Measurements from ENCODE around the gene MECR.

Gene MECR

DNA sequence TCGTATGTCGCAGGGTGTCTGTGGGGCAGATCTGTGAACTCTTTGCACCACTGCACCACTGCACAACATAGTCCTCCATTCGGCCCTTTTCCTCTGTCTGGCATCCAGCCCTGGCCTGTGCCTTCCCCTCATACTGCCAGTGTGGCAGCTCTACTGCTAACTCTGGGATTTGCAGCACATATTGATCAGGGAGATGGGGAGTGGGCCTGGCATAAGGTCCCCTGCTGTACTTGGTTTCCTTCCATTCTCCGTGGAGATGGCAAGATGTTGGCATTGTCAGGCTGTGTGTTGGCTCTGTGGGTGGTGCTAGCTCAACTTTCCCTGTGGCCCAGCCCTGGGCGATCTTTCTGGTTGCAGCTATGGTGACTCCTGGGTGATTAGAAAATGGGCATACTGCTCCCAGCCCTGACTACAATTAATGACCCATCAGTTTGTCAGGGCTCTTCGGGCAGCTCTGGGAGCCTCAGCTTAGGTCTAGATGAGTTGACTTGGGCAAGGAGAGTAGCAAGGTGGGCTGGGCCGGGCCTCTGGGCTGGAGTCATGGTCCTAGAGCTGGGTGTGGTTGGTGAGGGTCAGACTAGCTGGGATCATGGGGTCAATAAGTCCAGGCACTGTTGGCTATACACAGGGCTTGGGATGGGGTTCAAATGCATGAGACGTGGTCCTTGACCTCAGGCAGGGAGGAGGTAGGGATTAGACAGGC is 17.0 kb upstream of the MECR start:
- TF ChIP-seq POLR2A (IDR thresholded peaks at IDR 0.05; ENCODE audit: low read depth, low read length), result no peak
- no peak for FAIRE-seq
- DNase-seq (ENCODE audit: insufficient read length, low spot score), result no peak

DNA sequence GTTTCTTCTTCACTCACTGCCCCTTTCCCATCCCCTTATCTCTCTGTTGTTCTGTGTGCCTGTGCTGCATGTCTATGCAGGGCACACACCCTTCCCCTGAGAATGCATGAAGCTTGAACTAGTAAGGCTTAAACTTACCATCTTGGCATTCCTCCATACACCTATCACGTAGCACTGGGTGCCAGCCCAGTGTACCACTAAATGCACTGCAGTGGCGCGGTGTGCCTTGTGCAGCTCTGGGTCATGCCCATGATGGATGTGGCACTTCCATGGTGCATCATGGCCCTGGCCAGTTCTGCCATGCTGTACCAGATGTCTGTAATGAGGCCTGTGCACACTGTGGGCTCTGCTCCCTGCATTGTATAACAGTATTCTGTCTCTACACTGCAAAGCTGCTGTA is 16.3 kb upstream of the MECR start:
- FAIRE-seq, result no peak
- no peak for DNase-seq (ENCODE audit: insufficient read length, low spot score)
- no peak for TF ChIP-seq POLR2A (IDR thresholded peaks at IDR 0.05; ENCODE audit: low read depth, low read length)

DNA sequence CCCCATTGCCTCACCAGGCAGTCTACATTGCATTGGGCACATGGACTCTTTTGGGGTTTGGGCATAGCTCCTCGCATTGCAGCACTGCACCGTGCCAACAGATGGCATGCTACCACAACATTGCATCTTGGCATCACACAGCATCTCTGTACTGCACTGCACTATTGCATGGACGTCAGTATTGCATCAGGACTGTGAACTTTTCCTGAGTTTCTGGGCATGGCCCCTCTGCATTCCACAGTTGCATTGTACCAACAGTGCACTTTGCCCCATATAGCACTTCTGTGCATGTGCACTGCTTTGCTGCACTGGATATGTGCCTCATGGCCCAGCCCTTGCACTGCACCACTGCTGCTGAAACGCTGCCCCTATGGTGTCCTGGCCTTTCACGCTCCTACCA is 15.1 kb upstream of the MECR start:
- no peak for FAIRE-seq
- DNase-seq (ENCODE audit: insufficient read length, low spot score), result no peak
- TF ChIP-seq POLR2A (IDR thresholded peaks at IDR 0.05; ENCODE audit: low read depth, low read length), result no peak

GRCh38 chr1:29245261-29245660 is 14.5 kb upstream of the MECR start:
- DNase-seq (ENCODE audit: insufficient read length, low spot score) (no peak), FAIRE-seq (no peak)
- no peak for TF ChIP-seq POLR2A (IDR thresholded peaks at IDR 0.05; ENCODE audit: low read depth, low read length)

DNA sequence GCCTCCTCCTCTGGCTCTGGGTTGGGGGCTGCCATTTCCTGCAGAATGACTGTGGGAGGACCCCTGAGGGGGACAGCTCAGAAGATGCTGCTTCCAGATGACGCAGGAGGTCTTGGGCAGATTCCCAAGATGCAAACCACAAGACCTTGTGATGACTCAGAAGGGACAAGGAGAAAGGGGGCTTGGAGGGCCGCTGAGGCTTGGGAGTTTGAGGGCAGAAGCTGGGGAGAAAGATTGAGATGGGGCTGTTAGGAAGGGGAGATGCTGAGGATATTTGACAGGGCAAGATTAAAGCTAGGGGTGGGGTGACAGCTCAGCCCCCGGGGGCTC is 13.1 kb upstream of the MECR start:
- no peak for FAIRE-seq
- no peak for DNase-seq (ENCODE audit: insufficient read length, low spot score)
- TF ChIP-seq POLR2A (IDR thresholded peaks at IDR 0.05; ENCODE audit: low read depth, low read length), result no peak

DNA sequence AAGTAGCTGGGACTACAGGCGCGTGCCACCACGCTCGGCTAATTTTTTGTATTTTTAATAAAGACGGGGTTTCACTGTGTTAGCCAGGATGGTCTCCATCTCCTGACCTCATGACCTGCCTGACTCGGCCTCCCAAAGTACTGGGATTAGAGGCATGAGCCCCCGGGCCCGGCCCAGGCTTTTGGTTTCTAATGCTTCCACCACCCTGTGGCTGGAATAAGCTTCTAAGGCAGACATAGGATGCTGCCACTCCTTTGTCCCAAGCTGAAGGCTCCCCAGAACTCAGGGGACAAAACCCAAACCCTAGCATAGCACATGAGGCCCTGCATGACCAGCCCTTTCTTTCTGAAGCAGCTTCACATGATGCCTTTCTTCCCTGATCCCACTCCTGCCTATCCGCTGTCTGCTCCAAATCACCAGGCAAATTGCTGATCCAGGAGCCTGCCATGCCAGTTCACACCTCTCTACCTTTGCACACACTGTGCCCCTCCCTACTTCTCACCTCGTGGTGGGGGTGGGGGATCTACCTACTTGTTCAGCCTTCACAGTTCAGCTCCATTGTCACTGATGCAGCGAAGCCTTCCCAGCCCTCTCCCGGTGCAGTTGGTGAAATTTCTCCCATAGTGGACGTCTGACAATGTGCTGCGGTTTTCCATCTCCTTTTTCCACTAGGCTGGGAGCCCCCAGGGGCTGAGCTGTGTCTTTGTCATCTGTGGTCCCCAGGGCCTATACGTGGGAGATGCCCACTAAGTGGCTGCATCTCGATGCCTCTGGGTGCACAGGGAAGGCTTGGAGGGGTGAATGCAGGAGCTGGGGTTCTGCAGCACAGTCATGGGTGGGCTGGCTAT is 12.5 kb upstream of the MECR start:
- no peak for FAIRE-seq
- TF ChIP-seq POLR2A (IDR thresholded peaks at IDR 0.05; ENCODE audit: low read depth, low read length), result no peak
- no peak for DNase-seq (ENCODE audit: insufficient read length, low spot score)

GRCh38 chr1:29240986-29241385 is 10.3 kb upstream of the MECR start:
- no peak for TF ChIP-seq POLR2A (IDR thresholded peaks at IDR 0.05; ENCODE audit: low read depth, low read length)
- no peak for FAIRE-seq
- DNase-seq (ENCODE audit: insufficient read length, low spot score), result no peak

GRCh38 chr1:29240400-29240837 is 9.7 kb upstream of the MECR start:
- FAIRE-seq, result no peak
- no peak for DNase-seq (ENCODE audit: insufficient read length, low spot score)
- no peak for TF ChIP-seq POLR2A (IDR thresholded peaks at IDR 0.05; ENCODE audit: low read depth, low read length)

DNA sequence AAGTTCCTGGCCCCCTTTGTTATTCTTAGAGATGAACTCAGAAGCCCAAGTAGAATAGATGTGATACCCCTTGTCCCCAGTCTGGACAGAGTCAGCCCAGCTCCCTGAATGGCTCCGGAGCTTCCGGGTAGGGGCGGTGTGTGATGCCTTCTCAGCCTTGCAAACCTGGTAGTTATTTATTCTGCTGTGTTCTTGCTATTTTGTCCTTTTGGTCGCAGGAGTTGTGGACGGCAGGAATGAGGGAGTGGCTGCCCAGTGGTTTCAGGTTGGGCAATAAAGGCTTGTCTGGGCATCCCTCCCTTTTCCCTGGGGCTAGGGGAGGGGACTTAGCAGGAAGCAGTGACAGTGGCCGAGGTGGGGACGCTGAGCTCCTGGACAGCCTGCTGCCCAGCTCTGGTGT is 8.4 kb upstream of the MECR start:
- no peak for DNase-seq (ENCODE audit: insufficient read length, low spot score)
- no peak for TF ChIP-seq POLR2A (IDR thresholded peaks at IDR 0.05; ENCODE audit: low read depth, low read length)
- FAIRE-seq, result no peak

- no peak for DNase-seq (ENCODE audit: insufficient read length, low spot score)
- no peak for FAIRE-seq
- TF ChIP-seq POLR2A (IDR thresholded peaks at IDR 0.05; ENCODE audit: low read depth, low read length), result no peak
Observed at GRCh38 chr1:29238620-29239002, 7.9 kb upstream of the MECR start.

DNA sequence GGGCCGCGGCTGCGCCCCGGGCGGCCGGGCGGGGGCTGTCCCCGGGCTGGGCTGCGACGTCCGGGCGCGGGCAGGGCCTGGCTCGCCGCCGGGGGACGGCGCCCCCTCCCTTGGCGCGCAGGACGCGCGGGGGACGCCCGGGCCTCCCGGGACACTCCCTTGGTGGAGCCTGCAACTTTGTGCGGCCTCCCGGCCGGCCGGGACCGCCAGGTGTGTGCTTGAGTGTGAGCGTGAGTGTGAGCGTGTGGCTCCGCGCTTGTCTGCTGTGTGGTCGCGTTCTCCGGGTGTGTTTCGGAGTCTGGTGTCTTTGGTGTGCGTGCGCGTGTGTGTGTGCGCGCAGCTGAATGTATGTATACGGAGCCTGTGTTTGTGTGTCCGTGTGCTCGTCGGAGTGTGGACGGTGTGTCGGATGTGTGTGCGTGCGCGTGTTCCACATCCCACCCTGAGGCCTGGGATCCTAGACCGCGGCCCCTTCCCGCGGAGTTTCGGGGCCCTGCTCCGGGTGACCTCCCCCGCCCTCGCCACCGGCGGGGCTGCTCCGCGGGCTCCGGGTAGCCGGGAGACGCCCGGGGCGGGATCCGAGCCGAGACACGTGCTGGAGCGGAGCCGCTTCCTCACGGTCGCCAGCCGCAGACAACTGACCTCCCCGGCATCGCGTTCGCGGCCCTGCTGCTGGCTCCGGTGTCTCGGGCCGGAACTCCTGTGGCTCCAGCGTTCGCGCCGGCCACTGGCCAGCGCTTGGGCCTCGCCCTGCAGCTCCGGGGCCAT is 7.3 kb upstream of the MECR start:
- no peak for TF ChIP-seq POLR2A (IDR thresholded peaks at IDR 0.05; ENCODE audit: low read depth, low read length)
- DNase-seq (ENCODE audit: insufficient read length, low spot score), result no peak
- no peak for FAIRE-seq

DNA sequence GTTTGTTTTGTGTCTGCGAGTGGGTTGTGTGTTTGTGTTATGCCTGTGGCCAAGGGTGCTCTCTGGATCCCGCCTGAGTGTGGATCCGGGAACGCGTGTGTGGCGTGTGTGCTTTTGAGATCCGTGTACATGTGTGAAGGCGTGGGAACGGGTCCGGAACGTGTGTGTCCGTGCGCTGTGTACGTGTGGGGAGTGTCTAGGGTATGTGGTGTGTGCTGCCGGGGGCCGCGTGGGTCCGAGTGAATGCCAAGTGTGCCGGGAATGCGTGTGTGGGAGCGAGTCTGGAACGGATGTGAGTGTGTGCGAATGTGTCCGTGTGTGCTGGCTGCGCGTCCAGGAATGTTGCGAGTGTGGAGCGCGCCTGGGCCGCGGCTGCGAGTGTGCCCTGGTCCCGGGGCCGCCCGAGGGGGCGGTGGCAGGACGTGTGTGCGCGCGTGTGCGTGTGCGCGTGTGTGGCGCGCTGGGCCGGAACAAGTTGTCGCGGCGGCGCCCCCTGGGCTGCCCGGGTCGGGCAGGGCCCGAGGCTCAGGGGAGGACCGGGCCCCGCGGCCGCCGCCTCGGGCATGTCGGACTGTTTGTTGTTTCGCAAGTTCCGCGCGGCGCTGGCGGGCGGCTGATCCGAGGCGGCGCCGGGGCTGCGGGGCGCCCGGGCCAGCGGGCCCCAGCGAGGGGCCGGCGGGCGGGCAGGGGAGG is 6.5 kb upstream of the MECR start:
- no peak for DNase-seq (ENCODE audit: insufficient read length, low spot score)
- no peak for FAIRE-seq
- no peak for TF ChIP-seq POLR2A (IDR thresholded peaks at IDR 0.05; ENCODE audit: low read depth, low read length)

GRCh38 chr1:29236712-29237128 is 6.0 kb upstream of the MECR start:
- FAIRE-seq (no peak), DNase-seq (ENCODE audit: insufficient read length, low spot score) (no peak)
- TF ChIP-seq POLR2A (IDR thresholded peaks at IDR 0.05; ENCODE audit: low read depth, low read length), result no peak

All from H54 (cell line).